Natural killer cell (primary cell): Measurements from ENCODE around the gene FAM53B. TPM values are rescaled to one million over a fixed set of nuclear protein-coding genes. Genes with fewer than 3 reads are reported as not detected.

ENCODE experiments used
- ATAC-seq, 3 donors: fragments of 150-1000 bp in 2 of 3; fragments of 200-7000 bp in 1 of 3; cut with Tn5 transposase; 1 replicate in 1 of 3; 2 replicates in 2 of 3; pipeline ENCODE4 v1.10.0; 2021; ENCODE audit warnings: mild to moderate bottlenecking in 2 of 3, moderate library complexity in 2 of 3
- DNase-seq, 2 donors: peaks; one replicate each; pipeline versions ENCODE4 v3.0.0 to v3.0.0-alpha.2; 2013 to 2021; ENCODE audit warnings: mixed read lengths in 1 of 2
- H3K27ac ChIP-seq: one replicate; pipeline ENCODE4 v1.5.1; 2013; ENCODE audit warnings: mild to moderate bottlenecking, low read length
- H3K27me3 ChIP-seq: one replicate; pipeline ENCODE4 v1.6.1; 2013; ENCODE audit warnings: low read length; ENCODE audit not compliant: control insufficient read depth, insufficient read depth
- H3K36me3 ChIP-seq: one replicate; pipeline ENCODE4 v1.6.1; 2013; ENCODE audit warnings: low read length; ENCODE audit not compliant: control insufficient read depth, insufficient read depth
- H3K4me1 ChIP-seq: one replicate; pipeline ENCODE4 v1.6.1; 2013; ENCODE audit warnings: low read length; ENCODE audit not compliant: control insufficient read depth, insufficient read depth
- H3K4me3 ChIP-seq: one replicate; pipeline ENCODE4 v1.5.1; 2013; ENCODE audit warnings: low read length
- H3K9me3 ChIP-seq: one replicate; pipeline ENCODE4 v1.6.1; 2013; ENCODE audit warnings: low read length; ENCODE audit not compliant: control insufficient read depth, insufficient read depth
- H3K27ac Mint-ChIP-seq, 2 donors: one replicate each; pipeline ENCODE4 v1.8.0; 2022; ENCODE audit warnings: mild to moderate bottlenecking in 2 of 2, mixed read lengths in 2 of 2, moderate library complexity in 1 of 2
- H3K27me3 Mint-ChIP-seq, 2 donors: one replicate each; pipeline ENCODE4 v1.8.0; 2022; ENCODE audit warnings: low read depth in 2 of 2, mixed read lengths in 2 of 2
- H3K36me3 Mint-ChIP-seq: one replicate; pipeline ENCODE4 v1.8.0; 2022; ENCODE audit warnings: mixed read lengths
- H3K4me1 Mint-ChIP-seq, 2 donors: one replicate each; pipeline ENCODE4 v1.8.0; 2022; ENCODE audit warnings: mixed read lengths in 2 of 2
- H3K4me3 Mint-ChIP-seq: one replicate; pipeline ENCODE4 v1.8.0; 2022; ENCODE audit warnings: mild to moderate bottlenecking, moderate library complexity, mixed read lengths
- H3K9me3 Mint-ChIP-seq, 2 donors: one replicate each; pipeline ENCODE4 v1.8.0; 2022; ENCODE audit warnings: mixed read lengths in 2 of 2
- CTCF ChIP-seq: fragments of 200-600 bp; IDR thresholded peaks from one replicate; pipeline ENCODE4 v1.8.0; 2022; ENCODE audit warnings: antibody characterized with exemption
- WGBS: methylation state at CpG from one replicate; pipeline ENCODE4 v1.1.7; 2013; ENCODE audit warnings: missing lambda C conversion rate; ENCODE audit not compliant: insufficient coverage; 5-methylcytosine and 5-hydroxymethylcytosine counted together
- intact Hi-C: fragments of 100-400 bp; cut with micrococcal nuclease; formaldehyde crosslinking; loops from one replicate; pipeline ENCODE4 v1.14.2; 2022
- total RNA-seq, 4 donors: library from RNA; stranded (reverse); fragments of 120-200 nt in 1 of 4; gene quantifications; one replicate each; pipeline versions ENCODE4 v1.2.3 to v1.2.4, GENCODE V29; 2013 to 2022

FAM53B gene
- total RNA-seq, 3 donors from 2014 or later (not counting 1 experiment from before 2014, with no cell fraction given) = 77.4 to 172 (median 121) TPM

- no peak for ATAC-seq
- Histone ChIP-seq H3K36me3 (peaks cover 19% of the 10 kb centered on the region), H3K4me3 (no peak overlapping the region), H3K27ac (peak overlapping the region; percentile 6), H3K4me1 (peaks cover 82% of the 10 kb centered on the region), H3K27me3 (no peaks in the 10 kb centered on the region), H3K9me3 (no peaks in the 10 kb centered on the region)
- no peak overlapping the region for H3K4me3 Mint-ChIP-seq
- H3K27me3 Mint-ChIP-seq = no peaks in the 10 kb centered on the region
- no peak for DNase-seq
- WGBS = 92% methylated on average over 13 of the region's 13 CpGs
- H3K4me1 Mint-ChIP-seq = peaks cover 44 to 69% of the 10 kb centered on the region in 2 donors
- peak overlapping the region in 1 of 2 donors; percentile 36 for H3K27ac Mint-ChIP-seq
- no peaks in the 10 kb centered on the region for H3K9me3 Mint-ChIP-seq
- intact Hi-C loops = no loop called here
- TF ChIP-seq CTCF = no peak
- H3K36me3 Mint-ChIP-seq = no peaks in the 10 kb centered on the region
Measured at GRCh38 chr10:124622158-124622557, 122.0 kb downstream of the FAM53B start.

DNA sequence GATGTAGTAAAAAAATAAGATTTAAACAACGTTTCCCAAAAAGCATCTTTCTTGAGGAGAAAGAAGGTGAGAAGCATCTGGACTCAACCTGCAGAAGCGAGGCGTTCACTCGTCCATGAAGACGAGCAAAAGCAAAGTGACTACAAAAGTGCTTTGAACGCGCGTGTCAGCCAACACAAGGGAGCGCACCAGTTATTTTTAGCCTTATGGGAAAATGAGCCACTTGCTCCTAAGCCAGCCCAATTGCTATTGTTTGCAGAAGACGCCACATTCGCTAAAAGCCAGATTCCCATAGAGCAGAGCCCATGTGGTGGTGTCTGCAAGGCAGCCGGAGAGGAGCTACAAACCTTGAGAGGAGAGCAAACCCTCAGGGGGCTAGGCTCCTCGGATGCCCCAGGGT is 122.5 kb downstream of the FAM53B start:
- WGBS = 83% methylated on average over 13 of the region's 13 CpGs
- Histone ChIP-seq H3K27me3 (no peaks in the 10 kb centered on the region), H3K4me1 (peaks cover 82% of the 10 kb centered on the region), H3K27ac (peak overlapping the region; percentile 82), H3K36me3 (peaks cover 19% of the 10 kb centered on the region), H3K9me3 (no peaks in the 10 kb centered on the region), H3K4me3 (no peak overlapping the region)
- no peak for DNase-seq
- no peaks in the 10 kb centered on the region for H3K27me3 Mint-ChIP-seq
- H3K4me3 Mint-ChIP-seq = no peak overlapping the region
- no peaks in the 10 kb centered on the region for H3K9me3 Mint-ChIP-seq
- H3K4me1 Mint-ChIP-seq = peaks cover 43 to 68% of the 10 kb centered on the region in 2 donors
- no peaks in the 10 kb centered on the region for H3K36me3 Mint-ChIP-seq
- intact Hi-C loops = no loop called here
- no peak for ATAC-seq
- no peak for TF ChIP-seq CTCF
- H3K27ac Mint-ChIP-seq = peak overlapping the region in 1 of 2 donors; percentile 88

DNA sequence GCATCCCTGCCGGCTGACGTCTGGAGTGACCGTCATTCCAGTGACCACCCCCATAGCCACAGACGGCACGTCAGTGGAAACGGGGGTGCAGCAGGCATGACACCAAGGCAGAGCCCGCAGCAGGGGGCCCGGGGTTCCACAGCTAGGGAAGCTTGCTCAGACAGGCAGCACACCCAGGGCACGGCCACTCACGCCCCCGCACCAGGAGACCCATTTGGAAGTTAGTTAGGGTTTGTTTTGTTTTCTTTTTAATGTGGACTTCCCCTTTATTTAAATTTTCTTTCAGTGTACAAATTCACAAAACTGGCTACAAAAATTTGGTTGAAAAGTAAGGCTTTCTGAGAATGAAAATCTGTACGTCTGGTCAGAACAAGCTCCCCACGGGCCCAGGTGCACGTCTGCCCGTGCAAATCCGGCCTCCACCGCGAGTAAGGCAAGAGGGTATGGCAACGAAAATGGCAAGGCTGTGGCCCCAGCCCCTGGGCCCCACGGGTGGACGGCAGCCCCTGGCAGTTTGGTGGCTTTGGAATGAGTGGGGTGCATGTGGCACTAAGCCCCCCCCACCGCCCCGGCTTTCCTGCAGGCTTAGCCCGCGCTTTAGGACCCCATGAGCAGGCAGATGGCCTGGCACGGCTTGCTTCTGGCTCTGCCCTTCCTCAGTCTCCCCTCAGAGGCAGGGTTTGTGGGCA is 124.2 kb downstream of the FAM53B start:
- intact Hi-C loops = loop anchor here (5.0 kb wide), 1 partner anchor 172 kb away; the partner anchor contains the start of gene EEF1AKMT2
- ATAC-seq = no peak

More for the DNA sequence above, 124.2 kb downstream of the FAM53B start:
- peaks cover 47 to 76% of the 10 kb centered on the region in 2 donors for H3K4me1 Mint-ChIP-seq
- Histone ChIP-seq H3K9me3 (no peaks in the 10 kb centered on the region), H3K27ac (peak overlapping the region; percentile 82), H3K4me1 (peaks cover 82% of the 10 kb centered on the region), H3K4me3 (no peak overlapping the region), H3K27me3 (no peaks in the 10 kb centered on the region), H3K36me3 (peaks cover 19% of the 10 kb centered on the region)
- WGBS = 62% methylated on average over 23 of the region's 26 CpGs
- no peaks in the 10 kb centered on the region for H3K9me3 Mint-ChIP-seq
- H3K4me3 Mint-ChIP-seq = no peak overlapping the region
- H3K36me3 Mint-ChIP-seq = no peaks in the 10 kb centered on the region
- peak overlapping the region; percentile 83 to 88 for H3K27ac Mint-ChIP-seq
- no peaks in the 10 kb centered on the region for H3K27me3 Mint-ChIP-seq
- no peak for DNase-seq
- TF ChIP-seq CTCF = no peak
